ENCODE results near the gene SLC25A1.

SLC25A1 gene

DNA sequence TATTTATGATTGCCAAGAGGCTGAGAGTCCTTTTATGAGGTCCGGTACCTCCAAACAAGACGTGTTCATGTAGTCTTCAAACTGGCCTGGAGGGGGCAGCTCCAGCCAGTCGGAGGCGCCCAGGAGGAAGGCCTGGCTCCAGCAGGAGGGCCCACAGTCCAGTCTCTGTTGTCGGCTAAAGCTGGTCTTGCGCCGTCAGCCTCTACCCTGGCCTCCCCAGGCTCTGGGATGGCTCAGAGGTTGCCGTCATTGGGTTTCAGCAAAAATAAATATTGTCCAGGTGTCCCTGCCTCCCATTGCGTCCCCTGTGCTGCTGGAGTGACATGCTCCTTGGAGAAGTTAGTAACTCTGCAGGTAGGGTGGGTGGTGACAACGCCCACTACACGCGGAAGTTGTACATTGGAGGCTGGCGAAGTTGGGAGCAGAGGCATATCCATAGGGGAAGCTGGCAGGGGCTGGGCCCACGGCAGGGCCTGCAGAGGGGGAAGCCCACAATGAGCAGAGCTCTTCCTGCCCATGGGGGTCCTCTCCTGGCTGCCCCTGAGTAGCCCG, 1.0 kb upstream of the SLC25A1 start:
- peak; percentile 87 for ATAC-seq
- TF ChIP-seq ARNTL (CRISPR knock-in tag; IDR thresholded peaks at IDR 0.05; ENCODE audit: borderline replicate concordance, low read depth) (no peak), RARB (CRISPR knock-in tag; IDR thresholded peaks at IDR 0.05) (no peak), ZNF8 (CRISPR knock-in tag; IDR thresholded peaks at IDR 0.05) (no peak), ZNF565 (CRISPR knock-in tag; conservative IDR thresholded peaks at IDR 0.05; ENCODE audit: low read depth) (no peak), OSR1 (CRISPR knock-in tag; IDR thresholded peaks at IDR 0.05) (no peak), PPARA (CRISPR knock-in tag; IDR thresholded peaks at IDR 0.05; ENCODE audit: borderline replicate concordance) (no peak), ZNF70 (CRISPR knock-in tag; IDR thresholded peaks at IDR 0.05) (no peak), ESRRG (CRISPR knock-in tag; IDR thresholded peaks at IDR 0.05) (no peak), BACH2 (CRISPR knock-in tag; IDR thresholded peaks at IDR 0.05; ENCODE audit: borderline replicate concordance) (no peak), ZC3H10 (CRISPR knock-in tag; IDR thresholded peaks at IDR 0.05) (no peak), ZFP30 (CRISPR knock-in tag; IDR thresholded peaks at IDR 0.05) (no peak)
- TF ChIP-seq, protein P1, sequence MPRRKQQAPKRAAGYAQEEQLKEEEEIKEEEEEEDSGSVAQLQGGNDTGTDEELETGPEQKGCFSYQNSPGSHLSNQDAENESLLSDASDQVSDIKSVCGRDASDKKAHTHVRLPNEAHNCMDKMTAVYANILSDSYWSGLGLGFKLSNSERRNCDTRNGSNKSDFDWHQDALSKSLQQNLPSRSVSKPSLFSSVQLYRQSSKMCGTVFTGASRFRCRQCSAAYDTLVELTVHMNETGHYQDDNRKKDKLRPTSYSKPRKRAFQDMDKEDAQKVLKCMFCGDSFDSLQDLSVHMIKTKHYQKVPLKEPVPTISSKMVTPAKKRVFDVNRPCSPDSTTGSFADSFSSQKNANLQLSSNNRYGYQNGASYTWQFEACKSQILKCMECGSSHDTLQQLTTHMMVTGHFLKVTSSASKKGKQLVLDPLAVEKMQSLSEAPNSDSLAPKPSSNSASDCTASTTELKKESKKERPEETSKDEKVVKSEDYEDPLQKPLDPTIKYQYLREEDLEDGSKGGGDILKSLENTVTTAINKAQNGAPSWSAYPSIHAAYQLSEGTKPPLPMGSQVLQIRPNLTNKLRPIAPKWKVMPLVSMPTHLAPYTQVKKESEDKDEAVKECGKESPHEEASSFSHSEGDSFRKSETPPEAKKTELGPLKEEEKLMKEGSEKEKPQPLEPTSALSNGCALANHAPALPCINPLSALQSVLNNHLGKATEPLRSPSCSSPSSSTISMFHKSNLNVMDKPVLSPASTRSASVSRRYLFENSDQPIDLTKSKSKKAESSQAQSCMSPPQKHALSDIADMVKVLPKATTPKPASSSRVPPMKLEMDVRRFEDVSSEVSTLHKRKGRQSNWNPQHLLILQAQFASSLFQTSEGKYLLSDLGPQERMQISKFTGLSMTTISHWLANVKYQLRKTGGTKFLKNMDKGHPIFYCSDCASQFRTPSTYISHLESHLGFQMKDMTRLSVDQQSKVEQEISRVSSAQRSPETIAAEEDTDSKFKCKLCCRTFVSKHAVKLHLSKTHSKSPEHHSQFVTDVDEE (CRISPR knock-in tag; IDR thresholded peaks at IDR 0.05) = no peak
- TF ChIP-seq, protein P2, sequence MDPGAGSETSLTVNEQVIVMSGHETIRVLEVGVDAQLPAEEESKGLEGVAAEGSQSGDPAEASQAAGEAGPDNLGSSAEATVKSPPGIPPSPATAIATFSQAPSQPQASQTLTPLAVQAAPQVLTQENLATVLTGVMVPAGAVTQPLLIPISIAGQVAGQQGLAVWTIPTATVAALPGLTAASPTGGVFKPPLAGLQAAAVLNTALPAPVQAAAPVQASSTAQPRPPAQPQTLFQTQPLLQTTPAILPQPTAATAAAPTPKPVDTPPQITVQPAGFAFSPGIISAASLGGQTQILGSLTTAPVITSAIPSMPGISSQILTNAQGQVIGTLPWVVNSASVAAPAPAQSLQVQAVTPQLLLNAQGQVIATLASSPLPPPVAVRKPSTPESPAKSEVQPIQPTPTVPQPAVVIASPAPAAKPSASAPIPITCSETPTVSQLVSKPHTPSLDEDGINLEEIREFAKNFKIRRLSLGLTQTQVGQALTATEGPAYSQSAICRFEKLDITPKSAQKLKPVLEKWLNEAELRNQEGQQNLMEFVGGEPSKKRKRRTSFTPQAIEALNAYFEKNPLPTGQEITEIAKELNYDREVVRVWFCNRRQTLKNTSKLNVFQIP (CRISPR knock-in tag; IDR thresholded peaks at IDR 0.05; ENCODE audit: borderline replicate concordance, low read depth) = no peak

DNA sequence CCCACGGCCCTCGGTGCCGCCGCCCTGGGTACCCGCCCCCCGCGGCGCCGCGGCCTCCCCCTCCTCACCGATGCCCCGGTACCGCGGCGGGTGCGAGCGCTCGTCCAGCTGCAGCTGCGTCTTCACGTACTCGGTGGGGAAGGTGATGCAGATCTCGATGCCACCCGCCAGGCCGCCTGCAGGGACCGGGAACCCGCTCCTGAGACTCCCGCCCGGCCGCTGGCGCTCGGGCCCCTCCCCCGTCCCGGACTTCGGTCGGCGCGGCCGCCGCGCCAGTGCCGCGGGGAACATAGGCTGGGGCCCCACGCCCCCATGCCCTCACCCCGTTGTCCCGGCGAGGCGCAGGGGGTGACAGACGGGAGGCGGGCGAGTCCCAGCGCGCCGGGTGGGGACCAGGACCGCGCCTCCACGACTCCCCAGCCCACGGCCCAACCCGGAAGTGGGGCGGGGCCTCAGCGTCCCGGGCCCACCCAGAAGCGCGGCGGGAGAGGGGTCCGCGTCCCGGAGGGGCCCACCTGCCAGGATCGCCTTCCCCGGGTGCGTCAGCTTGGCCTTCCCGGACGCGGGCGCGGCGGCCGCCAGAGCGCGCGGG, 375 bp downstream of the SLC25A1 start:
- TF ChIP-seq BACH2 (CRISPR knock-in tag; IDR thresholded peaks at IDR 0.05; ENCODE audit: borderline replicate concordance) = no peak
- TF ChIP-seq, protein P3, sequence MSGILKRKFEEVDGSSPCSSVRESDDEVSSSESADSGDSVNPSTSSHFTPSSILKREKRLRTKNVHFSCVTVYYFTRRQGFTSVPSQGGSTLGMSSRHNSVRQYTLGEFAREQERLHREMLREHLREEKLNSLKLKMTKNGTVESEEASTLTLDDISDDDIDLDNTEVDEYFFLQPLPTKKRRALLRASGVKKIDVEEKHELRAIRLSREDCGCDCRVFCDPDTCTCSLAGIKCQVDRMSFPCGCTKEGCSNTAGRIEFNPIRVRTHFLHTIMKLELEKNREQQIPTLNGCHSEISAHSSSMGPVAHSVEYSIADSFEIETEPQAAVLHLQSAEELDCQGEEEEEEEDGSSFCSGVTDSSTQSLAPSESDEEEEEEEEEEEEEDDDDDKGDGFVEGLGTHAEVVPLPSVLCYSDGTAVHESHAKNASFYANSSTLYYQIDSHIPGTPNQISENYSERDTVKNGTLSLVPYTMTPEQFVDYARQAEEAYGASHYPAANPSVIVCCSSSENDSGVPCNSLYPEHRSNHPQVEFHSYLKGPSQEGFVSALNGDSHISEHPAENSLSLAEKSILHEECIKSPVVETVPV (CRISPR knock-in tag; IDR thresholded peaks at IDR 0.05) = no peak
- no peak for TF ChIP-seq CSDC2 (CRISPR knock-in tag; IDR thresholded peaks at IDR 0.05)
- TF ChIP-seq GLIS3 (CRISPR knock-in tag; IDR thresholded peaks at IDR 0.05) = no peak
- ATAC-seq = peak; percentile 5

DNA sequence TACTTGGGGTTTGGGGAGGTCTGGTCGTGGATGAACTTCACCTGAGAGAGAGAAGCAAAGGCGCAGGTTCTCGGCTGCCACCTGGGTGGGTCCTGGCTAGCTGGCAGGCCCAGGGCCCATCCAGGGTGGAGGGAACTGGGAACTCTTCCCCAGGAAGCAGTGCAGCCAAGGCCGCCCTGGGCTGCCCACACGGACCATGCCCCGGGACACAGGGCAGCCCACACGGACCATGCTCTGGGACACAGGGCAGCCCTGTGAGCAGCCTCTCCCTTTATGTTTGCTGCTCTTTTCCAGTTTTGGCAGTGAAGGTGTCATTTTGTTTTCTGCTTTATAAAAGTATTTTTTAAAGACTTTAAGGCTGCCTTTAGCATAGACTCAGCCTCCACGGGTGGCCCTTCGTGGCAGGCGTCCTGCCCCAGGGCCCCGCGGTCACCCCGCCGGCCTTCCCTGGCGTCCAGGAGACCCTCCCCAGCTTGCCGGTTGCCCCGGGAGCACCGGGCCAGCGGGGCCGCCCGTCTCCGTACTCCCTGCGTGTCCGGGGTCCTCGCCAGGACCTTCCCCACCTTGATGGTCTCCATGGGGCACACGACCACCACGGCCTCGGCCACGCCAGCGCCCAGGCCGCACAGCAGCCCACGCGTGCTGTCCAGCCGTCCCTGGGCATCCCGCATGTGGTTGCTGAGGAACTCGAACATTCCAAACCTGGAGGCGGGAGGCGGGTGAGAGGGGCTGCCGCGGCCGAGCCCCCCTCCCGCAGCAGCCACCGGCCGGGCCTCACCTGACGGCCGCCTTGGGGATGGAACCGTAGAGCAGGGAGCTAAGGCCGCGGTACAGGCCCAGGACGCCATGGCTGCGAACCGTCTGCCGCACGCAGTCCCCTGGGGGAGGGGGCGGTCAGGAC, 1.1 kb downstream of the SLC25A1 start:
- no peak for TF ChIP-seq ZNF565 (CRISPR knock-in tag; conservative IDR thresholded peaks at IDR 0.05; ENCODE audit: low read depth)
- no peak for TF ChIP-seq ZC3H10 (CRISPR knock-in tag; IDR thresholded peaks at IDR 0.05)
- TF ChIP-seq RARB (CRISPR knock-in tag; IDR thresholded peaks at IDR 0.05) = no peak
- no peak for TF ChIP-seq CSDC2 (CRISPR knock-in tag; IDR thresholded peaks at IDR 0.05)
- no peak for TF ChIP-seq ZNF70 (CRISPR knock-in tag; IDR thresholded peaks at IDR 0.05)
- TF ChIP-seq GLIS3 (CRISPR knock-in tag; IDR thresholded peaks at IDR 0.05) = no peak
- no peak for TF ChIP-seq ZNF8 (CRISPR knock-in tag; IDR thresholded peaks at IDR 0.05)
- no peak for TF ChIP-seq ZFP30 (CRISPR knock-in tag; IDR thresholded peaks at IDR 0.05)
- no peak for TF ChIP-seq TOX (CRISPR knock-in tag; IDR thresholded peaks at IDR 0.05; ENCODE audit: borderline replicate concordance)
- TF ChIP-seq TCF4 (CRISPR knock-in tag; IDR thresholded peaks at IDR 0.05; ENCODE audit: borderline replicate concordance) = no peak
- no peak for TF ChIP-seq ARNTL (CRISPR knock-in tag; IDR thresholded peaks at IDR 0.05; ENCODE audit: borderline replicate concordance, low read depth)
- TF ChIP-seq ISL1 (CRISPR knock-in tag; IDR thresholded peaks at IDR 0.05) = no peak
- no peak for ATAC-seq

DNA sequence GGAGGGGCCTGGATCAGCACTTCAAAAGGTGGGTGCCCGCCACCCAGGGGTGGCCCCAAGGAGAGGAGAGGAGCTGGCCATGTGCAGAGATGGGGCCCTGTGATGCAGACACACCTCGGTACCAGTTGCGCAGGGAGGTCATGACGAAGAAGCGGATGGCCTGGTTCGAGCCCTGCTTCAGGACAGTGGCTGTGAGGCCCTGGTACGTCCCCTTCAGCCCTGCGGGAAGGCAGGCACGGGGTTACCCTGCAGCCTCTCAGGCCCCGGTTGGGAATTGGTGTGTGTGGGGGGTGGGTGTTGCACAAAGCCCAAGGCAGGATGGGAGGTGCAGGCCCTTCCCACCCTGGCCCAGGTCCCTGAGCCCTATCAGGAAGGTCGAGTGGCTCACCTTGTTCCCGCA, 1.8 kb downstream of the SLC25A1 start:
- TF ChIP-seq, protein P3 (CRISPR knock-in tag; IDR thresholded peaks at IDR 0.05) = no peak
- TF ChIP-seq, protein P1 (CRISPR knock-in tag; IDR thresholded peaks at IDR 0.05) = no peak
- TF ChIP-seq ZNF565 (CRISPR knock-in tag; conservative IDR thresholded peaks at IDR 0.05; ENCODE audit: low read depth) = no peak
- TF ChIP-seq TOX (CRISPR knock-in tag; IDR thresholded peaks at IDR 0.05; ENCODE audit: borderline replicate concordance) = no peak
- no peak for TF ChIP-seq OSR1 (CRISPR knock-in tag; IDR thresholded peaks at IDR 0.05)
- TF ChIP-seq TCF4 (CRISPR knock-in tag; IDR thresholded peaks at IDR 0.05; ENCODE audit: borderline replicate concordance) = no peak
- TF ChIP-seq, protein P4, sequence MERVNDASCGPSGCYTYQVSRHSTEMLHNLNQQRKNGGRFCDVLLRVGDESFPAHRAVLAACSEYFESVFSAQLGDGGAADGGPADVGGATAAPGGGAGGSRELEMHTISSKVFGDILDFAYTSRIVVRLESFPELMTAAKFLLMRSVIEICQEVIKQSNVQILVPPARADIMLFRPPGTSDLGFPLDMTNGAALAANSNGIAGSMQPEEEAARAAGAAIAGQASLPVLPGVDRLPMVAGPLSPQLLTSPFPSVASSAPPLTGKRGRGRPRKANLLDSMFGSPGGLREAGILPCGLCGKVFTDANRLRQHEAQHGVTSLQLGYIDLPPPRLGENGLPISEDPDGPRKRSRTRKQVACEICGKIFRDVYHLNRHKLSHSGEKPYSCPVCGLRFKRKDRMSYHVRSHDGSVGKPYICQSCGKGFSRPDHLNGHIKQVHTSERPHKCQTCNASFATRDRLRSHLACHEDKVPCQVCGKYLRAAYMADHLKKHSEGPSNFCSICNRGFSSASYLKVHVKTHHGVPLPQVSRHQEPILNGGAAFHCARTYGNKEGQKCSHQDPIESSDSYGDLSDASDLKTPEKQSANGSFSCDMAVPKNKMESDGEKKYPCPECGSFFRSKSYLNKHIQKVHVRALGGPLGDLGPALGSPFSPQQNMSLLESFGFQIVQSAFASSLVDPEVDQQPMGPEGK (CRISPR knock-in tag; IDR thresholded peaks at IDR 0.05; ENCODE audit: borderline replicate concordance) = no peak
- TF ChIP-seq ESRRG (CRISPR knock-in tag; IDR thresholded peaks at IDR 0.05) = no peak
- no peak for ATAC-seq
